ENCODE measurements around the gene CCL14. TPM values are rescaled to one million over a fixed set of nuclear protein-coding genes. Genes with fewer than 3 reads are reported as not detected.
A peak's percentile ranks its signal among the peaks of the same experiment; 100 is the strongest.

CCL14 gene
- total RNA-seq, 1 experiment from 2014 or later = not detected

DNA sequence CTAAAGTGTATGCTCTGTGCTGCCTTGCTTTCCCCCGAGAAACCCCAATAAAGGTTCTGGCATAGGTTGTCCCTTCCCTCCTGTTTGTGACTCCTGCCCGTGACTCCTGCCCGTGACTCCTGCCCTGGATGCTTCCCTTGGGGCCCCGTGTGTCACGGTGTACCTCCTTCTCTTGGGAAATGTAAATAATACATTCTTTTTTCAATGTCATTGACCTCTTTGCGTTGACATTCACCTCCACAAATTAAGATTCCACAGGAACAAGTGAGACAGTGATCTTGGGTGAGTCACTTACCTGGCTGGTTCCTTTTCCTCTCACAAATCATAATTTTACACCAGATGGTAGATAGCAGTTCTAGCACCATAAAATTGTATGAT lies 14.2 kb upstream of the CCL14 start:
- Histone ChIP-seq H2AFZ (ENCODE audit: low read length) (no peak overlapping the region), H3K9ac (ENCODE audit: extremely low read depth, insufficient read length, low read length) (no peak overlapping the region), H2BK120ac (ENCODE audit: low read depth, low read length, poor library complexity, severe bottlenecking) (no peak overlapping the region), H4K91ac (ENCODE audit: insufficient read length, low read depth, low read length) (no peak overlapping the region), H3K27me3 (ENCODE audit: insufficient read depth, low read length) (no peaks in the 10 kb centered on the region), H3K56ac (ENCODE audit: insufficient read length, low read depth, low read length) (no peak overlapping the region), H3K23ac (ENCODE audit: insufficient read length, low read depth, low read length) (no peak overlapping the region), H3T11ph (ENCODE audit: low read length) (no peak overlapping the region), H3K23me2 (ENCODE audit: insufficient read length, low read depth, low read length, poor library complexity, severe bottlenecking) (no peaks in the 10 kb centered on the region), H2BK5ac (ENCODE audit: insufficient read length, low read length) (no peak overlapping the region), H3K27ac (ENCODE audit: insufficient read length, low read depth, low read length) (no peak overlapping the region), H3K9me3 (ENCODE audit: control insufficient read depth, low read depth, low read length) (no peaks in the 10 kb centered on the region), H4K5ac (ENCODE audit: insufficient read length, low read depth, low read length) (no peak overlapping the region), H4K20me1 (ENCODE audit: control insufficient read depth, insufficient read depth, insufficient read length) (no peaks in the 10 kb centered on the region), H3K14ac (ENCODE audit: insufficient read depth, low read length) (no peak overlapping the region), H2BK20ac (ENCODE audit: low read depth, low read length, poor library complexity, severe bottlenecking) (no peak overlapping the region), H4K8ac (replicated peaks; ENCODE audit: insufficient read length, low read depth, low read length) (no peak overlapping the region), H3K4me2 (ENCODE audit: insufficient read depth, insufficient read length, low read length) (no peak overlapping the region), H3K4ac (ENCODE audit: low read depth, low read length) (no peak overlapping the region), H3K4me1 (ENCODE audit: insufficient read depth, low read length) (no peaks in the 10 kb centered on the region), H3K18ac (ENCODE audit: insufficient read length, low read depth, low read length) (no peak overlapping the region), H2BK12ac (ENCODE audit: insufficient read length, low read depth, low read length) (no peak overlapping the region), H3K79me2 (ENCODE audit: insufficient read depth, low read length) (no peaks in the 10 kb centered on the region), H2AK5ac (ENCODE audit: insufficient read length, low read length) (no peak overlapping the region), H3K79me1 (ENCODE audit: insufficient read depth, low read depth, low read length, poor library complexity, severe bottlenecking) (no peaks in the 10 kb centered on the region), H2BK15ac (ENCODE audit: low read depth, low read length) (no peak overlapping the region)
- no peak overlapping the region for H3K27ac Mint-ChIP-seq
- H3K4me1 Mint-ChIP-seq = peaks cover 5 to 7% of the 10 kb centered on the region in 2 experiments; a peak in 3 of 4 replicates
- no peaks in the 10 kb centered on the region; a peak in 1 of 7 replicates for H3K36me3 Mint-ChIP-seq (ENCODE audit: insufficient read depth in 1 of 3, low read depth in 3 of 3)
- peak; percentile 20 for DNase-seq
- H3K27me3 Mint-ChIP-seq (ENCODE audit: low read depth) = peaks cover 7% of the 10 kb centered on the region; the same call in 1 of the 2 replicates
- TF ChIP-seq, protein P1, sequence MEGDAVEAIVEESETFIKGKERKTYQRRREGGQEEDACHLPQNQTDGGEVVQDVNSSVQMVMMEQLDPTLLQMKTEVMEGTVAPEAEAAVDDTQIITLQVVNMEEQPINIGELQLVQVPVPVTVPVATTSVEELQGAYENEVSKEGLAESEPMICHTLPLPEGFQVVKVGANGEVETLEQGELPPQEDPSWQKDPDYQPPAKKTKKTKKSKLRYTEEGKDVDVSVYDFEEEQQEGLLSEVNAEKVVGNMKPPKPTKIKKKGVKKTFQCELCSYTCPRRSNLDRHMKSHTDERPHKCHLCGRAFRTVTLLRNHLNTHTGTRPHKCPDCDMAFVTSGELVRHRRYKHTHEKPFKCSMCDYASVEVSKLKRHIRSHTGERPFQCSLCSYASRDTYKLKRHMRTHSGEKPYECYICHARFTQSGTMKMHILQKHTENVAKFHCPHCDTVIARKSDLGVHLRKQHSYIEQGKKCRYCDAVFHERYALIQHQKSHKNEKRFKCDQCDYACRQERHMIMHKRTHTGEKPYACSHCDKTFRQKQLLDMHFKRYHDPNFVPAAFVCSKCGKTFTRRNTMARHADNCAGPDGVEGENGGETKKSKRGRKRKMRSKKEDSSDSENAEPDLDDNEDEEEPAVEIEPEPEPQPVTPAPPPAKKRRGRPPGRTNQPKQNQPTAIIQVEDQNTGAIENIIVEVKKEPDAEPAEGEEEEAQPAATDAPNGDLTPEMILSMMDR (conservative IDR thresholded peaks at IDR 0.05) = no peak
- no CpG with 5 or more reads among the region's 6 CpGs for WGBS (ENCODE audit: extremely low coverage, insufficient read length, low lambda C conversion rate)
- no peak overlapping the region for H3K4me3 Mint-ChIP-seq
- no peaks in the 10 kb centered on the region; a peak in 1 of 5 replicates for H3K9me3 Mint-ChIP-seq

Data from H9 (cell line).